HG03103 (cell line): ENCODE measurements around the gene DUSP23.

Experiments used
- ATAC-seq: cut with Tn5 transposase; IDR thresholded peaks from one replicate; pipeline ENCODE4 v1.9.1; 2021; ENCODE audit warnings: low read depth; ENCODE audit not compliant: unreplicated experiment

The DUSP23 gene

GRCh38 chr1:159783724-159784123 is 3.0 kb downstream of the DUSP23 start:
- no peak for ATAC-seq

DNA sequence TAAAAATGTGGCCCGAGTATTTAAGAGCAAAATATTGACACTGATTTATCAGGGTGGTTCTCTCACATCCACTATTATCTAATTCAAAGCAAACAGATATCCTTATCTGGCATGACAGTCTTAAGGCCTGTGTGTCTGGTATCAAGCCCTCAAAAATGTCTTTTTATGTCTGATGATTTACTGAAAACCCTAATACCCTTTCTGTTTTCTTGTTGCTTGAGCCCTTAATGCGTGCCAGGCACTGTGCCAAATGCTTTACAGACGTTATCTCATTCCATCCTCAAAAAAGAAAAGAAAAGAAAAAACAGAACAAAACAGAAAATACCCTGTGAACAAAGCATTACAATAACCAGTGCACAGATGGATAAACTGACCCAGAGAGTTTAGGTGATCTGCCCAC is 5.7 kb downstream of the DUSP23 start:
- no peak for ATAC-seq

DNA sequence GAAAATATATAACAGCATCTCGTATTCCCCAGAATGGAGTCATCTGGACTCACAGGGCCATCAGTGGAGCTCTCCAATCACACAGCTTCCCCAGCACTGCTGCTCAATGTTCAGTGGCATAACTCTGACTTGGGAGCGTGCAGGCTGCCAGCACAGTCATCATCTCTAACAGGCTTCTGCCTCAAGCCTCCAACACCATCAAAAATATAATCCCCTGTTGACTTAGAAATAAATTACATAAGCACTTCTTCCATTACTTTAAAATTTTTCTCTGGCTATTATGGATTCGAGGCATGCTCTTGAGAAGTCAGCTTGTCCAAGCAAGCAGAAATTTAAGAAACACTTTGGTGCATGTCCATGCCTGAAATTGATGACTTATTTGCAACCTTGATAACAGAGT is 6.2 kb downstream of the DUSP23 start:
- no peak for ATAC-seq

GRCh38 chr1:159790237-159790917 is 9.6 kb downstream of the DUSP23 start:
- no peak for ATAC-seq

GRCh38 chr1:159791031-159791430 is 10.3 kb downstream of the DUSP23 start:
- ATAC-seq = no peak

- no peak for ATAC-seq
These were observed 10.7 kb downstream of the DUSP23 start for GRCh38 chr1:159791461-159791860.

GRCh38 chr1:159795534-159795933 is 14.8 kb downstream of the DUSP23 start:
- ATAC-seq = no peak

DNA sequence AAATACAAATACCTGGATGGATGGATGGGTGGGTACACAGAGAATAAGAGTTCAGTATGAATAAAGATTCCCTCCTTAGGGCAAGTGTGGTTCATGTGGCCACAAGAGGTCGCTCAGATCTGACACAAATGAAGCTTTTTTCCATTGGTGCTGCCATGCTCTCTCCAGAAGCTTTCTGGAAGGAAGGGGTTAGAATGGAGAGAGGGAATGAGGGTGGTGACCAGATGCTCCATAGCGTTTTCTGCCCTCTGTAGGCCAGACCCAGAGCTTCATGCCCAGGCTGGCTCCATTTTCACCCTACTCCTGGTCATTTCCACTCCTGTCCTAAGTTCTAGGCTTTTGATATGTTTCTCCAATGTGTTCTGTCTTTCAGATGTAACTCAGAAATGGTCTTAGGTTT is 18.1 kb downstream of the DUSP23 start:
- ATAC-seq = no peak

DNA sequence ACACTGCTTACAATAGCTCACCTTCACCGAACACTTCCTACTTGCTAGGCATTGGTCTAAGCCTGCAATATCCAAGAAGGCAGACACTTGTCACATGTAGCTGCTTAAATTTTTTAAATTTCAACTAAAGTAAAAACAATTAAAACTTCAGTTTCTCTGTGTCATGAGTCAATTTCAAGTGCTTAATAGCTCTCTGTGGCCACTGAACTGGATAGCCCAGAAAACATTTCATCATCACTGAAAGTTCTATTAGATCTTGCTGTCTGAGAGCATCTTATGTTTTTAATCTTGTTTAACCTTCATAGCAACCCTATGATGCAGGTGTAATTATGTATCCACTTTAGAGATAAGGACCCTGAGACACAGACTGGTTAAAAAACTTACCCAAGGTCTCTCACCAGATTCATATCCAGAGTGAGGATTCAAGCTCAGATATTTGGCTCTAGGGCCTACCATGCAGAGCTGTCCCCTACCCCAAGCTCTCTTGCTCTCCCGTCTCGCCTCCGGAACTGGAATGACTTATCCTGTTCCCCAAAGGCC is 18.8 kb downstream of the DUSP23 start:
- no peak for ATAC-seq

GRCh38 chr1:159800177-159800930 is 19.6 kb downstream of the DUSP23 start:
- ATAC-seq = peak; percentile 51

DNA sequence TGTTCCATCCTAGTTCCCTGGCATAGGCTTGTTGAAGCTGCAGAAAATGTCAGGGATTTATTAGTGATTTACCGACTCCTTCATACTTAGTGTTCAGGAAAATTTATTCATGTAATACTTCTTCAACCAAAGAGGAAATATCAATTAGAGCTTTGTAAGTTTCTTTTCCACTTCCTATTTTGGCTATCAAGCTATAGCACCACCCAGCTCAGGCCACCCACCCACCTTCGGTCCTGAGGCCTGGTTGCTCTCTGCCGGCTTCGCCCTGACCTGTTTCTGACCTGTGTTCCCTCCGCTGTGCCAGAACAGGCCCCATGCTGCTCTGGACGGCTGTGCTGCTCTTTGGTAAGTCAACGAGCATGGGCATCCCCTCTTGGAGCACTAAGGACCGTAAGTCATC is 21.3 kb downstream of the DUSP23 start, which contains the start of gene FCRL6:
TSS of gene FCRL6 (plus strand) at position 250 of the 400 bp plus-strand sequence. CDS start at position 315, 65 bp downstream.
- no peak for ATAC-seq

DNA sequence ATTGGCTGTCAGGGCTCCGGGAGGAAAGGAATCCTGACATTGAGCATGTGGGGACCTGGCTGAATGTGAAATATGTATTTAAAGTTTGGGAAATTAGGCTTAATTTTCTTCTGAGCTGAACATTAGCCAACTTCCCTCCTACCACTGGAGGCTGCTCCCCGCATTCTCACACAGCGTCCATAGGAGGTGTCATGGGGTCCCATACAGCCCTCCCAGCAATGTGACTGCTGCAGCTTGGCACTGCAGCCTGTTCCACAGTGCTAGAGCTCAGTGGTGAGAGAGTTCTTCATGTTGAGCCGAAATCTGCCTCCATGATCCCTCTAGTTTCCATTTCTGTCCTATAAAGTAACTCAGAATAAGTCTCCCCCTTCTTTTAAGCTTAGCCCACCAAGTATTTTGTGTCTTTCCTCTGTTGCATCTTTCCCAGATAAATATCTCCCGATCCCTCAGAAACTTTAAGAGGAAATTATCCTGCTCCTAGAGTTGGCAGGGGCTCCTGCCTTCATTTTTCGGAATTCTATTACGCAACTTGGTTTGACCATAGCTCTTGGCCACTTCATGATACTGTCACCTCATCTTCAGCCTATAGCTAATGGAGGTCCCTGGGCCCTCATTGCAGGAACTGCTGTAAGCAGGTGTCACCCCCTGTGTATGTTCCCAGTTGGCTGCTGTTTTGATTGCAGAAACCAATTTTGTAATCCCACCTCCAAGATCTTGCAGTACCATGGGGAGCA is 23.4 kb downstream of the DUSP23 start:
- ATAC-seq = no peak

- ATAC-seq = no peak
These were observed 24.2 kb downstream of the DUSP23 start for GRCh38 chr1:159804924-159805323.

DNA sequence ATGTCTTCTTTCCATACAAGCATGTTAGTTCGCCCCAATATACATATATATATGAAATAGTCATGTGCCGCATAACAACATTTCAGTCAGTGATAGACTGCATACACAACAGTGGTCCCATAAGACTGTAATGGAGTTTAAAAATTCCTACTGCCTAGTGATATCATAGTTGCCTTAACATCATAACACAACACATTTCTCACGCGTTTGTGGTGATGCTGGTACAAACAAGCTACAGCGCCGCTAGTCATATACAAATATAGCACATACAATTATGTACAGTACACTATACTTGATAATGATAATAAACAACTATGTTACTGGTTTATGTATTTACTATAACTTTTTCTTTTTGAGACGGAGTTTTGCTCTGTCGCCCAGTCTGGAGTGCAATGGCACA is 35.2 kb downstream of the DUSP23 start:
- ATAC-seq = no peak

DNA sequence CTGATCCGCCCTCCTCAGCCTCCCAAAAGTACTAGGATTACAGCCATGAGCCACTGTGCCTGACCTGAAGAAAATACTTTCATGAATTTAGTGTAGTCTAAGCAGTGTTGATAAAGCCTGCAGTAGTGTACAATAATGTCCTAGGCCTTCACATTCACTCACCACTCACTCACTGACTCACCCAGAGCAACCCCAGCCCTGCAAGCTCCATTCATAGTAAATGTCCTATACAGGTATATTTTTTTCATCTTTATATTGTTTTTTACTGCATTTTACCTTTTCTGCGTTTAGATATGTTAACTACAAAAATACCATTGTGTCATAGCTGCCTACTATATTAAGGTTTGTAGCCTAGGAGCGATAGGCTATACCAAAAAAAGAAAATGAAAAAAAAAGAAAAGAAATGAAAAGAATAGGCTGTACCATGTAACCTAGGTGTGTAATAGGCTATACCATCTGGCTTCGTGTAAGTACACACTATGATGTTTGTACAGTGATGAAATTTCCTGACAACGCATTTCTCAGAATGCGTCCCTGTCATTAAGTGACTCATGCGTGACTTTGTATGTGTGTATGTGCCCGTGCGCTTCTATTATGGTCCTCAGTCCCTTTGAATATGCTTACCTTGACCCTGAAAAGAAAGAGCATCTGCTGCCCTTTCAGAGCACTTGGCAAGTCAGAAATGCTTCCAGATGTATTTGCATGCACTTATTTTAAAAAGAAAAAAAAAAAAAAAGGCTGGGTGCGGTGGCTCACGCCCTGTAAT is 36.7 kb downstream of the DUSP23 start:
- ATAC-seq = no peak

- ATAC-seq = no peak
These were observed 40.6 kb downstream of the DUSP23 start for GRCh38 chr1:159821171-159821867.

DNA sequence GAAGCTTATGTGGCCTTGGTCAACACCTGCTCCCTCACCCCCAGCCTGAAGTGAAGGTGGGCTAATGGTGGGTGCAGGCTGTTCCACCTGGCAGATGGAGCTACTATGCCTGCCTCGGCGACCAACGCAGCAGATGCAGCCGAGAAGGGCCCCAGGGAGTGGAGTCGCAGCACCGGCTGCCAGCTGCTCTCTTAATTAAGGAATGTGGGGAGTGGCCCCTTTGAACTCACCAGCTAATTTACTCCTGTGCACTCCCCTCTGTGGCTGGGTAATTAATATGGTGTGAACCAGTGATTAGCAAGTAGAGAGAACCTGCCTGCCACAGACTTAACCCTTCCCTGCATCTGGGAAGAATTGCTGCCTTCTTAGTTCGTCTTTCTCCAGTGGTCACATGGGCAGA is 42.6 kb downstream of the DUSP23 start:
- ATAC-seq = no peak

GRCh38 chr1:159825564-159825963 is 44.8 kb downstream of the DUSP23 start:
- ATAC-seq = no peak

DNA sequence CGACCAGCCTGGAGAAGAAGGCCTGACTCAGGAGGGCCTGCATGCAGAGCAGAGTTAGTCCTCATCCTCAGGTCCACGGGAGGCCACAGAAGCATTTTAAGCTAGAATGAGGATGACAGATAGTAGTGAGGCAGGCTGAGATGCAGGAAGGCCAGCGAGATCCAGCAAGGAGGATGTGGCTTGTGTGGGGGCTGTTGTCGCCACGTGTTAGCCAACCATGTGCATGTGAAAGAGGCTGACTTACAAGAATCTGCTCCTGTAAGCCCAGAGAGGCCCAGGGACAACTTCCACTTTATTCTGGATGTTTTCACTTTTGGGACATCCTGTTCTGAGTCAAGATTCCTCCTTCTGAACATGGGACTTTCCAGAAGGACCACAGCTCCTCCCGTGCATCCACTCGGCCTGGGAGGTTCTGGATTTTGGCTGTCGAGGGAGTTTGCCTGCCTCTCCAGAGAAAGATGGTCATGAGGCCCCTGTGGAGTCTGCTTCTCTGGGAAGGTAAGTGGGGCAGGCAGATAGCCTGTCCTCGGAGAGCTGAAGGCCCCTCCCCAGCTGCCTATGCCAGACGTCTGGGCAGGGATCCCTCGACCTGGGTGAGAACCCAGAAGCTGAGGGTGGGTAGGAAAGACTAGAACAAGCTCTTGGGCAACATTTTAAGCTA is 45.8 kb downstream of the DUSP23 start, which contains the start of gene SLAMF8:
TSS of gene SLAMF8 (plus strand) at position 433 of the 661 bp plus-strand sequence. CDS start at position 459, 26 bp downstream.
- ATAC-seq = no peak
